Measurements from ENCODE around the gene NPHP4.

- TF ChIP-seq TEAD1 (CRISPR knock-in tag; IDR thresholded peaks at IDR 0.05) (no peak), CBFB (CRISPR knock-in tag; IDR thresholded peaks at IDR 0.05; ENCODE audit: low read depth) (no peak), HMGXB4 (CRISPR knock-in tag; IDR thresholded peaks at IDR 0.05) (no peak), CTCF (IDR thresholded peaks at IDR 0.05) (no peak), NFYB (CRISPR knock-in tag; conservative IDR thresholded peaks at IDR 0.05; ENCODE audit: low read depth) (no peak), SP1 (CRISPR knock-in tag; conservative IDR thresholded peaks at IDR 0.05) (no peak), TP53 (CRISPR knock-in tag; IDR thresholded peaks at IDR 0.05) (no peak), SMAD4 (CRISPR knock-in tag; IDR thresholded peaks at IDR 0.05) (no peak), ZNF219 (CRISPR knock-in tag; IDR thresholded peaks at IDR 0.05; ENCODE audit: borderline replicate concordance) (no peak), STAT6 (CRISPR knock-in tag; conservative IDR thresholded peaks at IDR 0.05; ENCODE audit: low read depth) (no peak), NFE2L1 (CRISPR knock-in tag; IDR thresholded peaks at IDR 0.05) (no peak), ZNF512 (CRISPR knock-in tag; IDR thresholded peaks at IDR 0.05; ENCODE audit: borderline replicate concordance) (no peak)
Observed at GRCh38 chr1:5884110-5884509, 108.1 kb downstream of the NPHP4 start.
